Panc1 (cell line): ENCODE results near the gene MAPK13. TPM values are rescaled to one million over a fixed set of nuclear protein-coding genes. Genes with fewer than 3 reads are reported as not detected.
"Not testable (repeated sequence)": the region's sequence is repeated elsewhere in the genome, so short reads cannot be mapped to it uniquely, and the experiment has no call there.

Experiments
- ATAC-seq: fragments of 200-7000 bp; cut with Tn5 transposase; 2 replicates; pipeline ENCODE4 v1.9.1; 2020; ENCODE audit warnings: mild to moderate bottlenecking, moderate library complexity
- BruUV-seq: library from RNA; stranded (reverse); fragments of 400-500 nt; replicated peaks from 2 replicates; lab custom pipeline; 2021; lab: Mats Ljungman, UMichigan
- CTCF ChIA-PET: fragments of 300-600 bp; sonication (Branson Sonifier 250); formaldehyde crosslinking; loops from one replicate; lab custom pipeline; 2022; ENCODE audit warnings: antibody characterized with exemption; lab: Charles Lee
- POLR2A ChIA-PET: fragments of 300-600 bp; sonication (Branson Sonifier 250); formaldehyde crosslinking; loops from one replicate; lab custom pipeline; 2022; ENCODE audit warnings: antibody characterized with exemption; lab: Charles Lee
- DNase-seq: peaks from one replicate; pipeline ENCODE4 v3.0.0-alpha.2; 2010; ENCODE audit warnings: low read depth, low spot score
- H3K27ac ChIP-seq: 2 replicates; pipeline ENCODE4 v1.5.1; 2011; ENCODE audit warnings: mild to moderate bottlenecking, low read length, inconsistent platforms
- H3K27me3 ChIP-seq: fragments of 200-500 bp; sonication (Bioruptor generic); 2 replicates; pipeline ENCODE4 v1.6.0; 2014; ENCODE audit warnings: low read length, inconsistent platforms; ENCODE audit not compliant: control insufficient read depth, insufficient read depth
- H3K36me3 ChIP-seq: fragments of 200-500 bp; sonication (Bioruptor generic); 2 replicates; pipeline ENCODE4 v1.5.1; 2014; ENCODE audit warnings: inconsistent platforms, mild to moderate bottlenecking, low read length, moderate library complexity; ENCODE audit not compliant: control insufficient read depth, insufficient read depth
- H3K4me1 ChIP-seq: 2 replicates; pipeline ENCODE4 v1.5.1; 2011; ENCODE audit warnings: inconsistent platforms, mild to moderate bottlenecking, low read length, moderate library complexity; ENCODE audit not compliant: control insufficient read depth, insufficient read depth
- H3K4me3 ChIP-seq, 2 experiments: 2 replicates each; pipeline ENCODE4 v1.5.1; 2011 to 2012; ENCODE audit warnings: low read depth in 2 of 2, low read length in 2 of 2, mild to moderate bottlenecking in 2 of 2, inconsistent platforms in 1 of 2, moderate library complexity in 1 of 2
- H3K9me3 ChIP-seq: fragments of 200-500 bp; sonication (Bioruptor generic); 2 replicates; pipeline ENCODE4 v1.5.1; 2014; ENCODE audit warnings: low read depth, mild to moderate bottlenecking, inconsistent platforms, low read length, moderate library complexity; ENCODE audit not compliant: control insufficient read depth, insufficient read depth
- CTCF ChIP-seq: fragments of 450-650 bp; IDR thresholded peaks from 2 replicates; pipeline ENCODE4 v1.5.1; 2017; ENCODE audit warnings: mild to moderate bottlenecking
- POLR2AphosphoS5 ChIP-seq: IDR thresholded peaks from 2 replicates; pipeline ENCODE4 v1.6.1; 2012; ENCODE audit warnings: mild to moderate bottlenecking, low read depth, low read length, moderate library complexity
- REST ChIP-seq, 2 experiments: IDR thresholded peaks; 2 replicates each; pipeline ENCODE4 v1.6.1; 2011 to 2012; ENCODE audit warnings: low read depth in 2 of 2, control low read depth in 1 of 2, low read length in 1 of 2, mild to moderate bottlenecking in 1 of 2, moderate library complexity in 1 of 2; ENCODE audit not compliant: insufficient read depth in 1 of 2
- SIN3A ChIP-seq: IDR thresholded peaks from 2 replicates; pipeline ENCODE4 v1.6.1; 2012; ENCODE audit warnings: low read depth, mild to moderate bottlenecking, low read length, moderate library complexity, borderline replicate concordance; ENCODE audit not compliant: insufficient read depth
- TCF7L2 ChIP-seq: IDR thresholded peaks from 2 replicates; pipeline ENCODE4 v1.6.1; 2011; ENCODE audit warnings: mild to moderate bottlenecking, low read depth, low read length, inconsistent platforms
- in situ Hi-C: cut with HindIII; loops from 2 replicates; pipeline ENCODE4 v1.10.0; 2016; ENCODE audit warnings: low sequenced_read_pairs, low pct_unique_long_range_greater_than_20kb
- intact Hi-C: fragments of 100-400 bp; cut with micrococcal nuclease; formaldehyde crosslinking; loops from one replicate; pipeline ENCODE4 v1.10.0; 2022; ENCODE audit not compliant: unreplicated experiment
- total RNA-seq: library from RNA; stranded (reverse); gene quantifications from one replicate; pipeline ENCODE4 v1.2.1, GENCODE V29; 2021; ENCODE audit not compliant: unreplicated experiment

MAPK13 gene
- total RNA-seq, 1 experiment from 2014 or later = 2.5 TPM

- TF ChIP-seq SIN3A (no peak), TCF7L2 (no peak), POLR2AphosphoS5 (no peak), CTCF (no peak), REST (IDR thresholded peaks at IDR 0.05; ENCODE audit: insufficient read depth in 1 of 2, low read depth in 2 of 2, low read length in 1 of 2) (no peak)
- Histone ChIP-seq H3K4me3 (no peak overlapping the region), H3K4me1 (no peaks in the 10 kb centered on the region), H3K36me3 (no peaks in the 10 kb centered on the region; the same call in 1 of the 2 replicates), H3K27me3 (no peaks in the 10 kb centered on the region), H3K9me3 (0 out of 2 replicates have a peak, but pooled peaks cover 5% of the 10 kb centered on the region), H3K27ac (no peak overlapping the region)
- BruUV-seq = no TSS peak
- ChIA-PET POLR2A (no interaction called here), CTCF (no interaction called here)
- intact Hi-C loops = no loop called here
- ATAC-seq (no peak), DNase-seq (no peak)
- in situ Hi-C loops = no loop called here
These were observed 46.9 kb upstream of the MAPK13 start for GRCh38 chr6:36083446-36083845.

- H3K27me3 ChIP-seq, BruUV-seq, POLR2A ChIA-PET, H3K4me3 ChIP-seq, CTCF ChIA-PET, H3K9me3 ChIP-seq, ATAC-seq, H3K4me1 ChIP-seq, in situ Hi-C loops, H3K27ac ChIP-seq, intact Hi-C loops, H3K36me3 ChIP-seq, DNase-seq: not testable (repeated sequence)
These were observed 42.1 kb upstream of the MAPK13 start for GRCh38 chr6:36088204-36088603.

- no TSS peak for BruUV-seq
- in situ Hi-C loops = no loop called here
These were observed 41.3 kb upstream of the MAPK13 start for GRCh38 chr6:36089048-36089447.

More at GRCh38 chr6:36089048-36089447, 41.3 kb upstream of the MAPK13 start:
- ChIA-PET POLR2A (no interaction called here), CTCF (interaction anchor here (0.7 kb wide), 1 partner anchor 206 kb away, joined by 3 read pairs; no protein-coding TSS in a partner anchor)
- no peaks in the 10 kb centered on the region for H3K4me1 ChIP-seq
- no peaks in the 10 kb centered on the region for H3K9me3 ChIP-seq
- H3K36me3 ChIP-seq = 0 out of 2 replicates have a peak, but pooled peaks cover 3% of the 10 kb centered on the region
- H3K4me3 ChIP-seq = no peak overlapping the region
- TF ChIP-seq SIN3A = no peak
- no peak for DNase-seq
- H3K27ac ChIP-seq = no peak overlapping the region
- intact Hi-C loops = no loop called here
- no peak for ATAC-seq
- no peaks in the 10 kb centered on the region for H3K27me3 ChIP-seq
